ENCODE results near the gene ZNF423.

DNA sequence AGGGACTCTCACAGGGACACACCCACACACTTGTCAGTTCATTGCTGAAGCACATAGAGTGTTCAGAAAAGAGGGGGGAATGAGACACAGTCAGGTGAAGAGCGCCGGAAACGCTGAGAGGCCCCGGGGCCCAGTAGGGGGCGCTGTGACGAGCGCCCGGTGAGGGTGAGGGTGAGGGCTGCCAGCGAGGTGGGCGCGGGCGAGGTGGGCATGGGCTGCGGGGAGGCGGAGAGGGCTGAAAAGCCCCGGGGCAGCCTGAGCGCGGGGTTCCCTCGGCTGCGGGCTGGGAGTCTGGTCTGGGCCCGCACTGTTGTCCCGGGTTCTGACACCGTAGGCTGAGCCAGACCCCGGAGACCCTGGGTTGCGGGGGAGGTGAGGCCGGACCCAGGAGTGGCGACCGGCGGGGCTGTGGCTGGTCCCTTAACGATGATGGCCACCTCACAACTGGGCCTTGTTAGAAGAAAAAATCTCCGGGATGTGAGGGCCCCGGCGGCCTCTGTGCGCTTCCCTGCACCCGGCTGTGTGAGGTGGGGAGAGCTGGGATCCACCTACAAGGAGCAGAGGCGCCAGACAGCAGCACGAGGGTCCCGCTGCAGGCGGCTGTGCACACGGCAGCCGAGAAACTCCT lies 390.9 kb downstream of the ZNF423 start:
- TF ChIP-seq POLR2A (IDR thresholded peaks at IDR 0.05; ENCODE audit: low read depth, low read length) (no peak), POLR2AphosphoS5 (IDR thresholded peaks at IDR 0.05; ENCODE audit: low read depth, low read length) (no peak), TAF1 (IDR thresholded peaks at IDR 0.05; ENCODE audit: low read depth, low read length) (no peak), POU2F2 (IDR thresholded peaks at IDR 0.05; ENCODE audit: low read depth, low read length) (no peak), SPI1 (IDR thresholded peaks at IDR 0.05; ENCODE audit: low read depth, low read length) (no peak)

Measured in GM12891 (cell line).